HAP-1 (cell line): ENCODE results near the gene SNX6.
"Not testable (repeated sequence)": the region's sequence is repeated elsewhere in the genome, so short reads cannot be mapped to it uniquely, and the experiment has no call there.

ENCODE experiments used
- DNase-seq, 2 experiments: peaks; one replicate each; pipeline ENCODE4 v3.0.0-alpha.2; 2016 to 2020; ENCODE audit warnings: low spot score in 2 of 2
- H3K27me3 ChIP-seq: fragments of 250-450 bp; sonication (Bioruptor Pico); 2 replicates; pipeline ENCODE4 v1.5.1; 2020; ENCODE audit warnings: low read depth, mild to moderate bottlenecking, moderate library complexity
- H3K36me3 ChIP-seq: fragments of 250-450 bp; sonication (Bioruptor Pico); replicated peaks from 2 replicates; pipeline ENCODE4 v1.5.1; 2020; ENCODE audit warnings: mild to moderate bottlenecking
- H3K4me1 ChIP-seq: fragments of 250-450 bp; sonication (Bioruptor Pico); 2 replicates; pipeline ENCODE4 v1.5.1; 2020; ENCODE audit warnings: mild to moderate bottlenecking
- H3K4me3 ChIP-seq: fragments of 250-450 bp; sonication (Bioruptor Pico); 2 replicates; pipeline ENCODE4 v1.5.1; 2020; ENCODE audit warnings: mild to moderate bottlenecking, moderate library complexity
- H3K9me3 ChIP-seq: fragments of 250-450 bp; sonication (Bioruptor Pico); 2 replicates; pipeline ENCODE4 v1.5.1; 2020; ENCODE audit warnings: mild to moderate bottlenecking, moderate library complexity
- in situ Hi-C: fragments of 300-500 bp; cut with MboI; formaldehyde crosslinking; loops from 3 replicates; pipeline ENCODE4 v1.14.3; 2020; ENCODE audit warnings: low sequenced_read_pairs, inconsistent platforms, mixed read lengths

The SNX6 gene

DNA sequence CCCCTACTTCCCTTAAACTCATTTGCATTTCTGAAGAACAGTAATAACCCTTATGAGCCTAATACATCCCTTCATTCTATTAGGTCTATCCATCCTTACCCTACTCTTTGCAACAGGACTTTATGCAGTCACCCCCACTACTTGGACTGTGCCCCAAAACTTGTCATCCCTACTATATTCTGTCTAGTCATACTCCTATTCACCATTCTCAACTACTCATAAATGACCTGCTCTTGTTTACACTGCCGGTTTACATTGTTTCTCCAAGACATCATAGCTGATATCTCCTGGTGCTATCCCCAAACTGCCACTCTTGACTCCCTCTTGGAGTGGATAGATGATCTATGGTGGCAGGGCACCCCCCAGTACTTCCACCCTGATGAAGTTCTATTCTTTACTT, 22.4 kb upstream of the SNX6 start:
- H3K36me3 ChIP-seq, H3K9me3 ChIP-seq, H3K4me3 ChIP-seq, H3K4me1 ChIP-seq, DNase-seq, H3K27me3 ChIP-seq, in situ Hi-C loops: not testable (repeated sequence)

DNA sequence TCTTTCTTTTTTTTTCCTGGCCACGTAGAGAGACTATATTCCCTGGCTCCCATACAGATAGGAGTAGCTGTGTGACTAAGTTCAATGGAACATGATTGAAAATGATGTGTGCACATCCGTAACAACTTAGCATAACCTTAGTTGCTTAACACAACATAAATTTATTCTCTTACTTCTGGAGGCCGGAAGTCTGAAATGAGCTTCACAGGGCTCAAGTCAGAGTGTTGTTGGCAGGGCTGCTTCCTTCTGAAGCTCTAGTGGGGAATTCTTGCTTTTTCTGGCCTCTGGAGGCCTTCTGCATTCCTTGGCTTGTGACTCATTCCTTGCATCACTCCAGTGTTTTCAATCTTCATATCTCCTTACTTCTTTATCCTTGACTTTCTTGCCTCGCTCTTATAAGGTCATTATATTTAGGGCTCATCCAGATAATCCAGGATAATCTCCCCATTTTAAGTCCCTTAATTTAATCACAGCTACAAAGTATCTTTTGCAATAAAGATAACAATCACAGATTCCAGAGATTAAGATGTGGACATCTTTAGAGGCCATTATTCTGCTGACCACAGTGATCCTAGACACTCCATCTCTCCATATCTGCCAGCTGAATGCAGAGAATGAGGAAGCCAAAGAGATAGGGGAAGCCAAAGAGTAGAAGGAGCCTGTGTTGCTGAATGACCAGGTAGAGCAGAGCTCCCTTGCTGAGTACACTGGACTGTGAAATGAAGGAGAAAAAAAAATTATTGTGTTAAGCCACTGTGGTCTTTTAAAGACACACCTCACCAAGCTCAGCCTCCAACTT, 21.0 kb upstream of the SNX6 start:
- Histone ChIP-seq H3K27me3 (no peaks in the 10 kb centered on the region), H3K9me3 (no peaks in the 10 kb centered on the region), H3K36me3 (no peaks in the 10 kb centered on the region), H3K4me1 (no peaks in the 10 kb centered on the region), H3K4me3 (no peak overlapping the region)
- in situ Hi-C loops, result no loop called here
- no peak for DNase-seq

DNA sequence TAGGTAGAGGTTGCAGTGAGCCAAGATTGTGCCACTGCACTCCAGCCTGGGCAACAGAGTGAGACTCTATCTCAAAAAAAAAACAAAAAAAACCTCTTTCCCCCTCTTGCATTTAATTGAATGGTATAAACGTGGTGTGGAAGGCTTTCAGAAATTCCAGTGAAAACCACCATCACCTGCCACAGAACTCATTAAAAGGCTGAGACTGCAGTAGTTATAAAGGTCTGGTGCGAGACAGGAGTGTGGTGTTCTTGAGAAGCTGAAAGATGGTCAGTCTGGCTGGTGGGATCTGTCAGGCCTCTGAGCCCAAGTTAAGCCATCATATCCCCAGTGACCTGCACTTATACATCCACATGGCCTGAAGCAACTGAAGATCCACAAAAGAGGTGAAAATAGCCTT, 20.1 kb upstream of the SNX6 start:
- H3K4me1 ChIP-seq, H3K27me3 ChIP-seq, DNase-seq, H3K36me3 ChIP-seq, H3K9me3 ChIP-seq, in situ Hi-C loops, H3K4me3 ChIP-seq: not testable (repeated sequence)

DNA sequence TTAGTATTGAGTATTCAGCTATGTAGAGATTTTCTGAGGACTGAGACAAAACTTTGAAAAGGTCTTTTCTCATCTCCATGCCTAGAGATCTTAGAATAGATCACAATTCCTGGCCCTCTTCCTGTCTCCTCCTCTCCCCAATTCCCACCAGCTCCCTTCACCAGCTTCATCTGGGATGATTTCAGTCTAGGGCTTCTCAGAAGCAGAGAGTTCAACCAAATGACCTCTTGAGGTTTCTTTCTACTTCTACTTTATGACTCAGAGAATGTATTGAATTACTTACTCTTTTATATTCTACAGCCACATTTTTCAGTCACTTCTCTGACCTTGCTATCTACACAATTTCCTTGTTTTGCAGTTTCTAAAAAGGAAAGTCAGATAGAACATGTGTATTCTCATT, 19.4 kb upstream of the SNX6 start:
- Histone ChIP-seq H3K4me1 (no peaks in the 10 kb centered on the region), H3K27me3 (no peaks in the 10 kb centered on the region), H3K36me3 (no peaks in the 10 kb centered on the region), H3K9me3 (no peaks in the 10 kb centered on the region), H3K4me3 (no peak overlapping the region)
- no peak for DNase-seq
- in situ Hi-C loops, result no loop called here

DNA sequence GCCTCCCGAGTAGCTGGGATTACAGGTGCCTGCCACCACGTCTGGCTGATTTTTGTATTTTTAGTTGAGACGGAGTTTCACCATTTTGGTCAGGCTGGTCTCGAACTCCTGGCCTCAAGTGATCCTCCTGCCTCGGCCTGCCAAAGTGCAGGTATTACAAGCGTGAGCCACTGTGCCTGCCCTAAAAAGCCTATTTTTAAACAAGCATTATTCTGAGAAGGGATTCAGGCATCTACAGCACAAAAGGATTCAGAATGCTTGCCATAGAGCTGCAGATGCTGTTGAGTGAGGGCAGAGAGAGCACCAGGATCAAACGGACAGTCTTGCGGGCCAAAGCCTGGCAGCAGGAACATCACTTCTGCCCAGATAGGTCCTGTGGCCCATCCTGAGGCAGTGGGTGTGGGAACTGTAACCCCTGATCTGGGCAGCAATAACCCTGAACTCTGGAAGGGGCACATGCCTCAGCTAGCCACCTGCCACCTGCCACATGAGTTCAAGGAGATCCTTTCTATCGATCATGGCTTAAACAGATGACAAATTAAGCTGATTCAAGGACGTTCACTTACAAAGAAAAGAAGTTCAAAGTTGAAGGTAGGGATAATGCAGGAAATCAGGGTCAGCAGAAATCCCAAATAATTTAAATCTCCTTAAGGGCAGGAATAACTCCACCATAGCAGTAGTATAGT, 16.8 kb upstream of the SNX6 start:
- no peak for DNase-seq
- Histone ChIP-seq H3K4me3 (no peak overlapping the region), H3K27me3 (no peaks in the 10 kb centered on the region), H3K9me3 (no peaks in the 10 kb centered on the region), H3K36me3 (no peaks in the 10 kb centered on the region), H3K4me1 (no peaks in the 10 kb centered on the region)
- in situ Hi-C loops, result no loop called here

DNA sequence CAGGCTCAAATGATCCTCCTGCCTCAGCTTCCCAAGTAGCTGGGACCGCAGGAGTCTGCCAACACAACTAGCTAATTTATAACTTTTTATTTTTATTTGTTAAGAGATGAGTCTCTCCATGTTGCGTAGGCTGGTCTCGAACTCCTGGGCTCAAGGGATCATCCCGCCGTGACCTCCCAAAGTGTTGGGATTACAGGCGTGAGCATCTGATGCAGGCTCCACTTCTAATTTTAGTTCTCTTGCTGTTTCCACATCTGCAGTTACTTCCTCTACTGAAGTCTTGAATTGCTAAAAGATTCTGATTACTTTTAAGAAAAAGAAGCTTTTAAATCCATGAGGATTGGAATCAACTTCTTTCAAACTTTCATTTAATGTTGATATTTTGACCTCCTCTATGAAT, 13.4 kb upstream of the SNX6 start:
- H3K4me1 ChIP-seq, result no peaks in the 10 kb centered on the region
- no peak for DNase-seq
- in situ Hi-C loops, result no loop called here
- H3K36me3 ChIP-seq, result no peaks in the 10 kb centered on the region
- no peaks in the 10 kb centered on the region for H3K9me3 ChIP-seq
- no peaks in the 10 kb centered on the region for H3K27me3 ChIP-seq
- no peak overlapping the region for H3K4me3 ChIP-seq

DNA sequence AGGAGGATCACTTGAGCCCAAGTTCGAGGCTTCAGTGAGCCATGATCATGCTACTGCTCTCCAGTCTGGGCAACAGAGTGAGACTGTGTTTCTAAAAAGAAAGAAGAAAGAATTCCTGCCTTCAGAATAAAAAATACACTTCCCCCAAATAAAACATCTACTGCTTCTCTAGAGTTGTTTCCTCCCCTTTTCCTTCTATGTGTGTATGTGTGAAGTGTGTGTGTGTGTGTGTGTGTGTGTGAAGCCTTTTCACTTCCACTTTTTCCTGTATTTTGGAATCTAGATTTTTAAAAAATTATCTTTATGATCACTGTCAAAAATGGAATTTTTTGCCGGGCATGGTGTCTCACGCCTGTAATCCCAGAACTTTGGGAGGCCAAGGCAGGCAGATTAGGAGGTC, 12.6 kb upstream of the SNX6 start:
- Histone ChIP-seq H3K36me3 (no peaks in the 10 kb centered on the region), H3K4me3 (no peak overlapping the region), H3K4me1 (no peaks in the 10 kb centered on the region), H3K9me3 (no peaks in the 10 kb centered on the region), H3K27me3 (no peaks in the 10 kb centered on the region)
- no peak for DNase-seq
- in situ Hi-C loops, result no loop called here

DNA sequence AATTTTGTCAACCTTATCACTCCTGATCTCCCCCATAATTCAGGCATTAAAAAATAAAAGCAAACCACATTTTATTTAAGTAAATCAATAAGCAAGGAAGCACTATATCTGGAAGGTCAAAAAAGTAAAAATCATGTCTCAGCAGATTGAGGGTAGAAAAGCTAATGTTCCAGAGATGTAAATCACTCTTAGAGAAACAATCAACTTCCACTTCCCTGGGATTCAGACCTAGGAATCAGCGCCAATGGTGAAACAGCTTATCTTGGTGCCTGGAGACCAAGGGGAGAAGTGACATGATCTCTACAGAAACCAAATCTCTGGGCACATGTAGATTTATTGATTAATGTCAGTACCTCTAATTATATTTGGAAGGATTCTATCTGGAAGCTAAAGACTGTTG, 10.9 kb upstream of the SNX6 start:
- Histone ChIP-seq H3K27me3 (no peaks in the 10 kb centered on the region), H3K36me3 (no peaks in the 10 kb centered on the region), H3K9me3 (no peaks in the 10 kb centered on the region), H3K4me3 (no peak overlapping the region), H3K4me1 (no peaks in the 10 kb centered on the region)
- no peak for DNase-seq
- in situ Hi-C loops, result no loop called here

DNA sequence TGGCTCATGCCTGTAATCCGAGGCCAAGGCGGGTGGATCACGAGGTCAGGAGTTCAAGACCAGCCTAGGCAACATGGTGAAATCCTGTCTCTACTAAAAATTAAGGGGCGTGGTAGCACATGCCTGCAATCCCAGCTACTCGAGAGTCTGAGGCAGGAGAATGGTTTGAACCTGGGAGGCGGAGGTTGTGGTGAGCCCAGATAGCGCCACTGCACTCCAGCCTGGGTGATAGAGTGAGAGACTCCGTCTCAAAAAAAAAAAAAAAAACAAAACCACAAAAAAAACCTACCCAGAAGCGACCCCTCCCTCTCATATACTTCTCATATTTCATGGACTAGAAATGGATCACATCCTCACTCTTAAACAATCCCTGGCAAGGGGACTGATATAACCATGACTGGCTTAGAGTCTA, 4.4 kb upstream of the SNX6 start:
- H3K9me3 ChIP-seq, H3K36me3 ChIP-seq, in situ Hi-C loops, DNase-seq, H3K27me3 ChIP-seq, H3K4me3 ChIP-seq, H3K4me1 ChIP-seq: not testable (repeated sequence)

DNA sequence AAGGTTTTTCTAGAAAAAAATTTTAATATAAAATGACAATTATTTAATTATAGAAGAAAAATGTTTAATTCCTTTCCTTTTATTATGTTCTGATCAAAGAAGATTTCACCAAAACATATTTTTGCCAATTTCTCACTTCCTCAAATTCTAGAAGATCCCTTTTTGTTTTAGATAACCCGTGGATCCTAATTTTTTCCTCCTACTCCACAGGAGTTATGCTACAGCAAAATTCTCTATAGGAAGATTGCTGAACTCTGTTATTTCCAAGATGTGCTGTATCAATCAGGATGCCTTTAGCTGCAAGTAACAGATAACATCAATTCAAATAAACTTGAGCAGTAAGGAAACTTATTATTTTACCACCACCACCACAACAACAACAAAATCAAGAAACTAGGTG, 3.8 kb upstream of the SNX6 start:
- in situ Hi-C loops, result no loop called here
- Histone ChIP-seq H3K27me3 (no peaks in the 10 kb centered on the region), H3K9me3 (0 out of 2 replicates have a peak, but pooled peaks cover 2% of the 10 kb centered on the region), H3K36me3 (no peaks in the 10 kb centered on the region), H3K4me1 (peaks cover 4% of the 10 kb centered on the region; the same call in 1 of the 2 replicates), H3K4me3 (no peak overlapping the region)
- DNase-seq, result no peak

DNA sequence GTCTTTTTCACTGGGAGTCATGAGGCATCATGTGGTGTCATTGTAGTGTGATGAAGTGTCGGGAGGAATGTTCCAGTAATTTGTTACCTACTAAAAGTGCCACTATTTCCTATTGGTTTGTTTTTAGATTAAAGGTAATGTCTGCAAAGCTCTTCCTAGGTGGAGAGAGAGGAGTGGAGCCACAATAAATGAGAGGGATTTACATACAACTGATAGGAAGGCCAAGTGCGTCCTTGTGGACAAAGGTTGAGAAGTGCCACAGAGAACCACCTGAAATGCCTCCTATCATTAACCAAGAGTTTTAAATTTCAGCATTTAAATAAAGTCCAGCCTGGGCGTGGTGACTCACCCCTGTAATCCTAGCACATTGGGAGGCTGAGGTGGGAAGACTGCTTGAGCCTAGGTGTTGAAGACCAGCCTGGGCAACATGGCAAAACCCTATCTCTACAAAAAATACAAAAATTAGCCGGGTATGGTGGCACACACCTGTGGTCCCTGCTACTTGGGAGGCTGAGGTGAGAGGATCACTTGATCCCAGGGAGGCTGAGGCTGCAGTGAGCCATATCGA, 2.5 kb upstream of the SNX6 start:
- H3K27me3 ChIP-seq, result no peaks in the 10 kb centered on the region
- H3K9me3 ChIP-seq, result 0 out of 2 replicates have a peak, but pooled peaks cover 2% of the 10 kb centered on the region
- H3K4me1 ChIP-seq, result peaks cover 8% of the 10 kb centered on the region
- H3K36me3 ChIP-seq, result no peaks in the 10 kb centered on the region
- DNase-seq, result no peak
- in situ Hi-C loops, result no loop called here
- no peak overlapping the region for H3K4me3 ChIP-seq

DNA sequence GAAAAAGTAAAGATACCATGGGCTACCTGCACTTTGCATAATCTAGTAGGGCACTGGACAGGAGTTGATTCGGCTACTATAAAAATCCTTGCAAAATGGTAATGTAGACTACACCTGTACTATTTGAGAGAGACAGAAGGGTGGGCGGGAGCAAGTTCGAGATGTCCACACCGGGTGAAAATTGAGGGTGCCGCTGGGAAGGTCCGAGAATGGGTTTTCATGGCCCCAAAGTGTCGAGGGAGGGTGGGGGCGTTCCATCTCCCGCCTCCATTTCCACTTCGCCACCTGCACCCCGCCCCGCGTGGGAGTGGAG, 648 bp downstream of the SNX6 start:
- peak overlapping the region; percentile 89 for H3K4me3 ChIP-seq
- 0 out of 2 replicates have a peak, but pooled peaks cover 2% of the 10 kb centered on the region for H3K9me3 ChIP-seq
- in situ Hi-C loops, result no loop called here
- no peak for DNase-seq
- no peaks in the 10 kb centered on the region for H3K27me3 ChIP-seq
- H3K36me3 ChIP-seq, result peaks cover 10% of the 10 kb centered on the region
- H3K4me1 ChIP-seq, result peaks cover 8% of the 10 kb centered on the region

DNA sequence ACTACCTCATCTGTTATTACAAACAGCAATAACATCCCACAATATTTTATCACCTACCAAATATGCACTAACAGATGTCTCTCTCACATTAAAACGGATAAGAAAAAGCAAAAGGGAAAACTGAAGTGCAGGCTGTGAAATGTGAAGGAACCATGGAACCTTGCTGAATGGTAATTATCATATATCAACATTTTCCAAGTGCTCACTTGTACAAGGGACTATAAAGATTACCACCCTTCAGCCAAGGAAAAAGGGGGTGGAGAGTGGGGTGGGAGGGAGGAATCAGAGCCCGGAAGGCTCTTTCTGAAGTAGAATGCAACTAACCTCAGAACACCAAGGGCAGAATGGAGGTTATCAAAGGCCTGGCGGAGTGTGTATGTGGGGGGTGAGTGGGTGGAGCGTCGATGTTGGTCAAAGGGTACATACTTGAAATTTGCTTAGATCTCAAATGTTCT, 1.2 kb downstream of the SNX6 start:
- in situ Hi-C loops, result no loop called here
- DNase-seq, result peak; percentile 47 to 64
- H3K4me1 ChIP-seq, result peaks cover 8% of the 10 kb centered on the region
- H3K9me3 ChIP-seq, result 0 out of 2 replicates have a peak, but pooled peaks cover 2% of the 10 kb centered on the region
- H3K36me3 ChIP-seq, result peaks cover 11% of the 10 kb centered on the region
- H3K4me3 ChIP-seq, result peak overlapping the region; percentile 89
- H3K27me3 ChIP-seq, result no peaks in the 10 kb centered on the region

DNA sequence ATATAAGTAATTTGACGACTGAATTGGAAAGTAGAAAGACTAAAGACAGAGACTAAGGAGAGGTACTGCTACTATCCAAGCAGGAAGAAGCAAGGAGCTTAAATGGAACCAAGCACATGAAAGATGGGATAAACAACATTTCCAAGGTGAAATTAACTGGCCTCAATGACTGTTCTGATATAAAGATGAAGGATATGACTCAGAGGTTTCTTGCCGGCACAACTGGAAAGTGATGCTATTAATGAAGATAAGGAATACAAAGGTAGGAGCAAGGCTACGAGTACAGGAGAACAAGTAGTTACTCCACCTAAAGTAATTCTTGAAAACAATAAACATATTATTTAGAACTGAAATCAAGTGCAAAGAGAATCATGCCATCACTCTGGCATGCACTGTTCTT, 6.4 kb downstream of the SNX6 start:
- Histone ChIP-seq H3K36me3 (peaks cover 15% of the 10 kb centered on the region), H3K27me3 (no peaks in the 10 kb centered on the region), H3K9me3 (no peaks in the 10 kb centered on the region), H3K4me3 (no peak overlapping the region), H3K4me1 (peaks cover 3% of the 10 kb centered on the region)
- DNase-seq, result no peak
- in situ Hi-C loops, result no loop called here
